HG02885 (cell line): ENCODE measurements around the gene WDR4.
"Not testable (repeated sequence)": the region's sequence is repeated elsewhere in the genome, so short reads cannot be mapped to it uniquely, and the experiment has no call there.

Source experiments
- ATAC-seq: cut with Tn5 transposase; IDR thresholded peaks from one replicate; pipeline ENCODE4 v1.9.1; 2021; ENCODE audit warnings: mild to moderate bottlenecking; ENCODE audit not compliant: unreplicated experiment, poor library complexity

WDR4 gene

GRCh38 chr21:42878993-42879787 is at the start of gene WDR4:
Gene WDR4 (minus strand): TSS chr21:42879539. CDS start chr21:42879495, 44 bp downstream.
- ATAC-seq = peak; percentile 87

- ATAC-seq = not testable (repeated sequence)
These were observed 48.3 kb upstream of the WDR4 start for GRCh38 chr21:42927474-42928200.

- ATAC-seq = no peak
These were observed 46.0 kb upstream of the WDR4 start, which contains the start of gene ERVH48-1 for GRCh38 chr21:42925114-42925926. Gene ERVH48-1 (minus strand): TSS chr21:42925630. CDS start chr21:42919006, 6,624 bp downstream.

- no peak for ATAC-seq
These were observed 45.1 kb upstream of the WDR4 start for GRCh38 chr21:42924433-42924751.

GRCh38 chr21:42923553-42924432 is 44.5 kb upstream of the WDR4 start:
- no peak for ATAC-seq

GRCh38 chr21:42922918-42923317 is 43.6 kb upstream of the WDR4 start:
- ATAC-seq = no peak

GRCh38 chr21:42921927-42922326 is 42.6 kb upstream of the WDR4 start:
- no peak for ATAC-seq

GRCh38 chr21:42918291-42918690 is 39.0 kb upstream of the WDR4 start:
- no peak for ATAC-seq

GRCh38 chr21:42913476-42913875 is 34.1 kb upstream of the WDR4 start:
- no peak for ATAC-seq

GRCh38 chr21:42911920-42912319 is 32.6 kb upstream of the WDR4 start:
- ATAC-seq = not testable (repeated sequence)

- ATAC-seq = not testable (repeated sequence)
These were observed 29.1 kb upstream of the WDR4 start for GRCh38 chr21:42908484-42908883.

- no peak for ATAC-seq
These were observed 26.9 kb upstream of the WDR4 start for GRCh38 chr21:42906233-42906632.

- ATAC-seq = no peak
These were observed 25.9 kb upstream of the WDR4 start for GRCh38 chr21:42905195-42905594.

- ATAC-seq = no peak
These were observed 24.5 kb upstream of the WDR4 start for GRCh38 chr21:42903817-42904216.

GRCh38 chr21:42900446-42900845 is 21.1 kb upstream of the WDR4 start:
- no peak for ATAC-seq

- ATAC-seq = peak; percentile 92
These were observed 13.8 kb upstream of the WDR4 start, which contains the start of gene NDUFV3 for GRCh38 chr21:42892931-42893755. Gene NDUFV3 (plus strand): TSS chr21:42893309. CDS start chr21:42893334, 25 bp downstream.

GRCh38 chr21:42892582-42892930 is 13.2 kb upstream of the WDR4 start:
- ATAC-seq = no peak

- ATAC-seq = no peak
These were observed 8.0 kb upstream of the WDR4 start for GRCh38 chr21:42887326-42887725.

- ATAC-seq = no peak
These were observed 4.6 kb upstream of the WDR4 start for GRCh38 chr21:42883921-42884320.
